Endothelial cell of umbilical vein (primary cell): ENCODE results near the gene ANKLE2. TPM values are rescaled to one million over a fixed set of nuclear protein-coding genes. Genes with fewer than 3 reads are reported as not detected.

Source experiments
- BruUV-seq: library from RNA; stranded (reverse); fragments of 400-500 nt; replicated peaks from 2 replicates; lab custom pipeline; 2021; lab: Mats Ljungman, UMichigan
- CTCF ChIA-PET: fragments of 300-600, 350-600 bp; sonication (Branson Sonifier 250); formaldehyde crosslinking; loops from one replicate; lab custom pipeline; 2021; ENCODE audit warnings: antibody characterized with exemption, inconsistent platforms; lab: Charles Lee
- POLR2A ChIA-PET: fragments of 300-600, 350-600 bp; sonication (Branson Sonifier 250); formaldehyde crosslinking; loops from one replicate; lab custom pipeline; 2021; ENCODE audit warnings: antibody characterized with exemption, inconsistent platforms; lab: Charles Lee
- DNase-seq: peaks from one replicate; pipeline ENCODE4 v3.0.0-alpha.2; 2011; ENCODE audit warnings: low read depth, low spot score
- FAIRE-seq: peaks from 2 replicates; lab custom pipeline; 2011; peaks lifted over from hg19 to GRCh38; lab: Jason Lieb, UNC
- H2AFZ ChIP-seq: 2 replicates; pipeline ENCODE4 v1.6.0; 2012; ENCODE audit warnings: low read depth, low read length, control low read depth, inconsistent platforms
- H3K27ac ChIP-seq: 2 replicates; pipeline ENCODE4 v1.5.1; 2011; ENCODE audit warnings: low read depth, mild to moderate bottlenecking, control low read depth, low read length, moderate library complexity; ENCODE audit not compliant: insufficient read depth
- H3K27me3 ChIP-seq, 2 experiments: 2 replicates each; pipeline versions ENCODE4 v1.6.0 to v1.6.1; 2011; ENCODE audit warnings: low read length in 2 of 2, mixed read lengths in 1 of 2; ENCODE audit not compliant: control insufficient read depth in 2 of 2, insufficient read depth in 2 of 2
- H3K36me3 ChIP-seq, 2 experiments: 2 replicates in 1 of 2; 3 replicates in 1 of 2; pipeline ENCODE4 v1.5.1; 2011; ENCODE audit warnings: low read length in 2 of 2, mild to moderate bottlenecking in 1 of 2, moderate library complexity in 1 of 2; ENCODE audit not compliant: control insufficient read depth in 2 of 2, insufficient read depth in 2 of 2; ENCODE audit errors: extremely low read depth in 1 of 2
- H3K4me1 ChIP-seq: 3 replicates; pipeline ENCODE4 v1.5.1; 2011; ENCODE audit warnings: mild to moderate bottlenecking, low read length; ENCODE audit not compliant: control insufficient read depth, insufficient read depth; ENCODE audit errors: extremely low read depth
- H3K4me2 ChIP-seq: 2 replicates; pipeline ENCODE4 v1.6.1; 2011; ENCODE audit warnings: low read length, control low read depth, mixed read lengths; ENCODE audit not compliant: insufficient read depth
- H3K4me3 ChIP-seq, 3 experiments: fragments of 200-600 bp in 1 of 3; sonication (generic), shearing (Covaris generic) in 1 of 3; replicated peaks in 1 of 3; 2 replicates each; pipeline ENCODE4 v1.5.1; 2011 to 2016; ENCODE audit warnings: control low read depth in 3 of 3, low read length in 3 of 3, mild to moderate bottlenecking in 2 of 3, inconsistent platforms in 1 of 3, low read depth in 1 of 3, moderate library complexity in 1 of 3; ENCODE audit not compliant: insufficient read depth in 1 of 3
- H3K79me2 ChIP-seq: 2 replicates; pipeline ENCODE4 v1.6.0; 2012; ENCODE audit warnings: low read length, inconsistent platforms; ENCODE audit not compliant: control insufficient read depth, insufficient read depth
- H3K9ac ChIP-seq: replicated peaks from 2 replicates; pipeline ENCODE3; 2011; ENCODE audit warnings: low read length, control low read depth; ENCODE audit not compliant: insufficient read depth; ENCODE audit errors: extremely low read depth
- H3K9me1 ChIP-seq: replicated peaks from 3 replicates; pipeline ENCODE4 v1.6.0; 2011; ENCODE audit warnings: mild to moderate bottlenecking, low read length; ENCODE audit not compliant: control insufficient read depth, insufficient read depth; ENCODE audit errors: extremely low read depth
- H3K9me3 ChIP-seq: replicated peaks from 2 replicates; pipeline ENCODE4 v1.5.1; 2012; ENCODE audit warnings: low read length, inconsistent platforms; ENCODE audit not compliant: control insufficient read depth, insufficient read depth
- H4K20me1 ChIP-seq: replicated peaks from 2 replicates; pipeline ENCODE3; 2011; ENCODE audit warnings: mild to moderate bottlenecking, low read length; ENCODE audit not compliant: control insufficient read depth, insufficient read depth; ENCODE audit errors: extremely low read depth
- EZH2 ChIP-seq: IDR thresholded peaks from 2 replicates; pipeline ENCODE4 v1.6.1; 2012; ENCODE audit warnings: borderline replicate concordance, low read depth, mild to moderate bottlenecking, moderate library complexity, low read length, inconsistent platforms; ENCODE audit not compliant: severe bottlenecking
- FOS ChIP-seq: IDR thresholded peaks from 2 replicates; pipeline ENCODE4 v1.6.1; 2011; ENCODE audit warnings: mild to moderate bottlenecking, low read length, moderate library complexity, borderline replicate concordance; ENCODE audit not compliant: insufficient read depth
- GATA2 ChIP-seq: IDR thresholded peaks from 2 replicates; pipeline ENCODE4 v1.7.0; 2011; ENCODE audit warnings: low read depth, mild to moderate bottlenecking, moderate library complexity, mixed read lengths, low read length; ENCODE audit not compliant: insufficient read length, insufficient read depth
- JUN ChIP-seq: IDR thresholded peaks from 2 replicates; pipeline ENCODE4 v1.6.1; 2011; ENCODE audit warnings: borderline replicate concordance, low read depth; ENCODE audit not compliant: insufficient read length, insufficient read depth
- MYC ChIP-seq: IDR thresholded peaks from one replicate; pipeline ENCODE4 v1.6.1; 2011; ENCODE audit warnings: mild to moderate bottlenecking, low read depth, low read length
- POLR2A ChIP-seq: IDR thresholded peaks from 2 replicates; pipeline ENCODE4 v1.6.1; 2012; ENCODE audit warnings: low read depth, mild to moderate bottlenecking, control low read depth, low read length
- POLR2AphosphoS5 ChIP-seq: IDR thresholded peaks from 2 replicates; pipeline ENCODE4 v1.6.1; 2012; ENCODE audit warnings: low read depth, mild to moderate bottlenecking, control low read depth, low read length, moderate library complexity; ENCODE audit not compliant: insufficient read depth
- dilution Hi-C: fragments of 300-500 bp; cut with MboI; formaldehyde crosslinking; loops from one replicate; pipeline ENCODE4 v1.15.0; 2019; ENCODE audit warnings: low sequenced_read_pairs; ENCODE audit not compliant: extremely low pct_ligation_motif_present
- intact Hi-C: fragments of 100-400 bp; cut with micrococcal nuclease; formaldehyde crosslinking; loops from one replicate; pipeline ENCODE4 v1.10.0; 2022
- polyA plus RNA-seq, 4 experiments: library from polyadenylated mRNA; depleted of rRNA in 3 of 4; stranded (reverse) in 3 of 4; unstranded in 1 of 4; fragments of >200 nt; gene quantifications; 2 replicates each; pipeline versions ENCODE4 v1.2.1 to v1.2.3, GENCODE V29; 2011 to 2012; ENCODE audit warnings: missing spikeins in 1 of 4
- total RNA-seq: library from RNA; stranded (reverse); gene quantifications from 2 replicates; pipeline ENCODE4 v1.2.3, GENCODE V29; 2021
- TF ChIP-seq, protein P1 (sequence below): IDR thresholded peaks from 2 replicates; pipeline ENCODE4 v1.6.1; 2011; ENCODE audit not compliant: insufficient read depth, insufficient read length
- TF ChIP-seq, protein P2 (sequence below), 2 donors: IDR thresholded peaks; 1 replicate in 1 of 2; 2 replicates in 1 of 2; pipeline ENCODE4 v1.5.1; 2011; ENCODE audit warnings: low read length in 2 of 2, mild to moderate bottlenecking in 2 of 2, moderate library complexity in 2 of 2, control low read depth in 1 of 2, inconsistent platforms in 1 of 2, low read depth in 1 of 2; ENCODE audit not compliant: insufficient read depth in 1 of 2; ENCODE audit errors: extremely low read depth in 1 of 2

ANKLE2 gene
- total and polyA plus RNA-seq, 2 donors (not counting 3 experiments of a cell fraction or from before 2014, with no cell fraction given): 75.8 to 112 TPM

GRCh38 chr12:132734206-132734605 lies 27.4 kb downstream of the ANKLE2 start:
- dilution Hi-C loops: no loop called here
- Histone ChIP-seq H3K79me2 (peaks cover 3% of the 10 kb centered on the region), H3K9me3 (no peaks in the 10 kb centered on the region), H2AFZ (no peak overlapping the region), H3K4me1 (no peaks in the 10 kb centered on the region), H3K27ac (no peak overlapping the region), H3K4me2 (no peak overlapping the region), H3K9ac (no peak overlapping the region), H3K4me3 (no peak overlapping the region), H3K36me3 (peaks cover 21 to 53% of the 10 kb centered on the region in 2 experiments), H3K9me1 (no peaks in the 10 kb centered on the region), H3K27me3 (no peaks in the 10 kb centered on the region), H4K20me1 (no peaks in the 10 kb centered on the region)
- CTCF ChIA-PET: no interaction called here
- BruUV-seq: no TSS peak
- POLR2A ChIA-PET: no interaction called here
- DNase-seq (no peak), FAIRE-seq (no peak)
- intact Hi-C loops: no loop called here
- TF ChIP-seq EZH2 (no peak), MYC (no peak), POLR2A (no peak), JUN (no peak), FOS (no peak), GATA2 (no peak), POLR2AphosphoS5 (no peak)
- TF ChIP-seq, protein P1, sequence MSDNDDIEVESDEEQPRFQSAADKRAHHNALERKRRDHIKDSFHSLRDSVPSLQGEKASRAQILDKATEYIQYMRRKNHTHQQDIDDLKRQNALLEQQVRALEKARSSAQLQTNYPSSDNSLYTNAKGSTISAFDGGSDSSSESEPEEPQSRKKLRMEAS: no peak
- TF ChIP-seq, protein P2, sequence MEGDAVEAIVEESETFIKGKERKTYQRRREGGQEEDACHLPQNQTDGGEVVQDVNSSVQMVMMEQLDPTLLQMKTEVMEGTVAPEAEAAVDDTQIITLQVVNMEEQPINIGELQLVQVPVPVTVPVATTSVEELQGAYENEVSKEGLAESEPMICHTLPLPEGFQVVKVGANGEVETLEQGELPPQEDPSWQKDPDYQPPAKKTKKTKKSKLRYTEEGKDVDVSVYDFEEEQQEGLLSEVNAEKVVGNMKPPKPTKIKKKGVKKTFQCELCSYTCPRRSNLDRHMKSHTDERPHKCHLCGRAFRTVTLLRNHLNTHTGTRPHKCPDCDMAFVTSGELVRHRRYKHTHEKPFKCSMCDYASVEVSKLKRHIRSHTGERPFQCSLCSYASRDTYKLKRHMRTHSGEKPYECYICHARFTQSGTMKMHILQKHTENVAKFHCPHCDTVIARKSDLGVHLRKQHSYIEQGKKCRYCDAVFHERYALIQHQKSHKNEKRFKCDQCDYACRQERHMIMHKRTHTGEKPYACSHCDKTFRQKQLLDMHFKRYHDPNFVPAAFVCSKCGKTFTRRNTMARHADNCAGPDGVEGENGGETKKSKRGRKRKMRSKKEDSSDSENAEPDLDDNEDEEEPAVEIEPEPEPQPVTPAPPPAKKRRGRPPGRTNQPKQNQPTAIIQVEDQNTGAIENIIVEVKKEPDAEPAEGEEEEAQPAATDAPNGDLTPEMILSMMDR (IDR thresholded peaks at IDR 0.05; ENCODE audit: extremely low read depth in 1 of 2, insufficient read depth in 1 of 2, low read depth in 1 of 2, low read length in 2 of 2): no peak
